Prostate gland (tissue), 2 donors: ENCODE measurements around the gene EIF4EBP2.

ENCODE experiments used
- POLR2A ChIP-seq: fragments of 450-650 bp; IDR thresholded peaks from one replicate; pipeline ENCODE4 v1.6.1; 2016; ENCODE audit warnings: antibody characterized with exemption, mild to moderate bottlenecking
- POLR2AphosphoS5 ChIP-seq: sonication (generic); formaldehyde crosslinking; IDR thresholded peaks from one replicate; pipeline ENCODE4 v1.6.1; 2017; ENCODE audit warnings: antibody characterized with exemption
- TF ChIP-seq, protein P1 (sequence below), 4 experiments: fragments of 200-600 bp in 2 of 4; fragments of 450-650 bp in 2 of 4; sonication (generic) in 2 of 4; IDR thresholded peaks; 1 replicate in 3 of 4; 2 replicates in 1 of 4; pipeline ENCODE4 v1.5.1; 2016 to 2019; ENCODE audit warnings: antibody characterized with exemption in 4 of 4, mild to moderate bottlenecking in 2 of 4, moderate library complexity in 2 of 4

DNA sequence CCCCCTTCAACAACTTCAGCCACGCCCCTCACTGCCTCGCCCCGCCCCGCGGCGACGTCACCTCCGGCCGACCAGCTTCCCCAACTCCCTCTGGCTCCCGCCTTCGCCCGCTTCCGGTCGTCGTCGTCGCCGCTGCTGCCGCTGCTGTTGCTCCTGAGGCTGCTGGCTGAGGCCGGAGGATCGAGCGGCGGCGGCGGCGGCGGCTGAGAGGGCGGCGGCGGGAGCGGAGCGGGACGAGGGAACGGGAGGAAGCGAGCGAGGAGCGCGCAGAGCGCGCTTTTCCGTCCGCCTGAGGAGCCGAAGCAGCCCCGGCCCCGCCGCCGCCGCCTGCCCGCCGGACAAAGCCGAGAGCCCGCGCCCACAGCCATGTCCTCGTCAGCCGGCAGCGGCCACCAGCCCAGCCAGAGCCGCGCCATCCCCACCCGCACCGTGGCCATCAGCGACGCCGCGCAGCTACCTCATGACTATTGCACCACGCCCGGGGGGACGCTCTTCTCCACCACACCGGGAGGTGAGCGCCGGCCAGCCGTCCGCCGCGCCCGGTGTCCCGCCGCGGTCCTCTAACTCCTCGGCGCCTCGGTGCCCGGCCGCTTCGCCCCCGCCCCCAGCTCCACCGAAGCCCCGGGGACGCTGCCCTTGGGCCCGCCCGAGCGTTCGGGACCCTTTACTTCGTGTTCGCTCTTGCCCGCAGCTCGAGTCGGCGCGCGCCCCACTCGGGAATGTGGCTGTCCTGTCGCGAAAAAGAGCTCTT lies at the start of gene EIF4EBP2:
- TF ChIP-seq POLR2A (peak; percentile 99), POLR2AphosphoS5 (peak; percentile 98)
- TF ChIP-seq, protein P1, sequence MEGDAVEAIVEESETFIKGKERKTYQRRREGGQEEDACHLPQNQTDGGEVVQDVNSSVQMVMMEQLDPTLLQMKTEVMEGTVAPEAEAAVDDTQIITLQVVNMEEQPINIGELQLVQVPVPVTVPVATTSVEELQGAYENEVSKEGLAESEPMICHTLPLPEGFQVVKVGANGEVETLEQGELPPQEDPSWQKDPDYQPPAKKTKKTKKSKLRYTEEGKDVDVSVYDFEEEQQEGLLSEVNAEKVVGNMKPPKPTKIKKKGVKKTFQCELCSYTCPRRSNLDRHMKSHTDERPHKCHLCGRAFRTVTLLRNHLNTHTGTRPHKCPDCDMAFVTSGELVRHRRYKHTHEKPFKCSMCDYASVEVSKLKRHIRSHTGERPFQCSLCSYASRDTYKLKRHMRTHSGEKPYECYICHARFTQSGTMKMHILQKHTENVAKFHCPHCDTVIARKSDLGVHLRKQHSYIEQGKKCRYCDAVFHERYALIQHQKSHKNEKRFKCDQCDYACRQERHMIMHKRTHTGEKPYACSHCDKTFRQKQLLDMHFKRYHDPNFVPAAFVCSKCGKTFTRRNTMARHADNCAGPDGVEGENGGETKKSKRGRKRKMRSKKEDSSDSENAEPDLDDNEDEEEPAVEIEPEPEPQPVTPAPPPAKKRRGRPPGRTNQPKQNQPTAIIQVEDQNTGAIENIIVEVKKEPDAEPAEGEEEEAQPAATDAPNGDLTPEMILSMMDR (IDR thresholded peaks at IDR 0.05) = peak in 1 of 4 experiments; percentile 14
